Gastroesophageal sphincter (tissue), 4 donors: ENCODE results near the gene SRD5A2. TPM values are rescaled to one million over a fixed set of nuclear protein-coding genes. Genes with fewer than 3 reads are reported as not detected.

ENCODE experiments used
- ATAC-seq: fragments of 150-250 bp; one replicate; pipeline ENCODE4 v1.9.1; 2016; ENCODE audit warnings: mild to moderate bottlenecking, moderate library complexity
- H3K27ac ChIP-seq, 4 donors: fragments of 200-600 bp; sonication (generic) in 3 of 4; 1 replicate in 3 of 4; 2 replicates in 1 of 4; pipeline ENCODE4 v1.5.1; 2016 to 2019
- H3K27me3 ChIP-seq: fragments of 200-600 bp; sonication (generic); one replicate; pipeline ENCODE4 v1.5.1; 2019
- H3K36me3 ChIP-seq, 2 donors: fragments of 200-600 bp; sonication (generic); one replicate each; pipeline ENCODE4 v1.5.1; 2019; ENCODE audit warnings: control low read depth in 1 of 2
- H3K4me1 ChIP-seq, 3 donors: fragments of 200-600 bp; sonication (generic); 1 replicate in 2 of 3; 2 replicates in 1 of 3; pipeline ENCODE4 v1.5.1; 2016 to 2019; ENCODE audit warnings: control low read depth in 2 of 3
- H3K4me3 ChIP-seq, 2 donors: fragments of 200-600 bp; sonication (generic); one replicate each; pipeline ENCODE4 v1.5.1; 2019; ENCODE audit warnings: mild to moderate bottlenecking in 1 of 2, moderate library complexity in 1 of 2
- H3K9me3 ChIP-seq, 3 donors: fragments of 200-600 bp; sonication (generic); one replicate each; pipeline ENCODE4 v1.5.1; 2017 to 2019; ENCODE audit warnings: control low read depth in 2 of 3
- EP300 ChIP-seq: sonication (generic); formaldehyde crosslinking; IDR thresholded peaks from one replicate; pipeline ENCODE4 v1.6.1; 2017; ENCODE audit warnings: antibody characterized with exemption, mild to moderate bottlenecking
- POLR2A ChIP-seq, 2 donors: fragments of 450-650 bp; IDR thresholded peaks; one replicate each; pipeline ENCODE4 v1.6.1; 2017; ENCODE audit warnings: antibody characterized with exemption in 2 of 2, mild to moderate bottlenecking in 2 of 2, moderate library complexity in 1 of 2
- POLR2AphosphoS5 ChIP-seq: sonication (generic); formaldehyde crosslinking; IDR thresholded peaks from one replicate; pipeline ENCODE4 v1.6.1; 2017; ENCODE audit warnings: antibody characterized with exemption
- WGBS, 2 donors: methylation state at CpG; one replicate each; pipeline ENCODE4 v1.1.5; 2018; ENCODE audit warnings: low coverage in 1 of 2; 5-methylcytosine and 5-hydroxymethylcytosine counted together
- total RNA-seq, 4 donors: library from RNA; depleted of rRNA; stranded (reverse); fragments of >200 nt; gene quantifications; one replicate each; pipeline ENCODE4 v1.1.0, GENCODE V29; 2016
- TF ChIP-seq, protein P1 (sequence below), 4 experiments: fragments of 200-600 bp in 2 of 4; fragments of 450-650 bp in 2 of 4; sonication (generic) in 1 of 4; IDR thresholded peaks; one replicate each; pipeline ENCODE4 v1.5.1; 2017 to 2019; ENCODE audit warnings: antibody characterized with exemption in 4 of 4, mild to moderate bottlenecking in 2 of 4, moderate library complexity in 2 of 4

The SRD5A2 gene, protein sequence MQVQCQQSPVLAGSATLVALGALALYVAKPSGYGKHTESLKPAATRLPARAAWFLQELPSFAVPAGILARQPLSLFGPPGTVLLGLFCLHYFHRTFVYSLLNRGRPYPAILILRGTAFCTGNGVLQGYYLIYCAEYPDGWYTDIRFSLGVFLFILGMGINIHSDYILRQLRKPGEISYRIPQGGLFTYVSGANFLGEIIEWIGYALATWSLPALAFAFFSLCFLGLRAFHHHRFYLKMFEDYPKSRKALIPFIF
- not detected for total RNA-seq

DNA sequence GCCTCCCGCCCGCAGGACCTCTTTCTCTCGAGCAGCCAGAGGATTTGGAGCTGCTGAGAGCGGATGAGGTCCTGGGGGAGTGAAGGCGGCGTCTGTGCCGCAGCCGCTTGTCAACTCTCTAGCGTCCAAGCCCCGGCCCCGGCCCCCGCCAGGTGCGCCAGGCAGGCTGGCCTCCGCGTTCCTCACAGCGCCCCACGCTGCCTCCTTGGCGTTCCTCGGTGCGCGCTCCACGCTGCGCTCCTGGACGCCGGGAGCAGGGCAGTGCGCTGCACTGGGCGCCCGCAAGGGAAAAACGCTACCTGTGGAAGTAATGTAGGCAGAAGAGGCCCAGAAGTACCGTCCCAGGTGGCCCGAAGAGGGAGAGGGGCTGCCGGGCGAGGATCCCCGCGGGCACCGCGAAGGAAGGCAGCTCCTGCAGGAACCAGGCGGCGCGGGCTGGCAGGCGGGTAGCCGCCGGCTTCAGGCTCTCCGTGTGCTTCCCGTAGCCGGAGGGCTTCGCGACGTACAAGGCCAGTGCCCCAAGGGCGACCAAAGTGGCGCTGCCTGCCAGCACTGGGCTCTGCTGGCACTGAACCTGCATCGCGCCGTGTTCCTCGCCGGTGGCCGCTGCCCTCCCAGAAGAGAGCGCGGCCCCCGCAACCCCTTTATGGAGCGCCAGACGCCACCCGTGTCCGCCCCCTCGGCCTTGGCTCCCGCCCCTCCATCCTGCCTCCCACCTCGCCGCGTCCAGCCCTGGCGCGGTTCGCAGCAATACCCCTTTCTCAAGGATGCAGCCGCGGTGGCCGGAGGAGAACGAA, at the start of gene SRD5A2:
SRD5A2 (minus strand) TSS at position 618 of the 797 bp plus-strand sequence; CDS start at position 580, 38 bp downstream.
- Histone ChIP-seq H3K4me3 (no peak within 1 kb of the TSS), H3K27me3 (peaks cover 37% of the 10 kb centered on the region), H3K36me3 (no peaks in the 10 kb centered on the region), H3K27ac (no peak within 1 kb of the TSS), H3K4me1 (no peaks in the 10 kb centered on the region), H3K9me3 (no peaks in the 10 kb centered on the region)
- no peak for ATAC-seq
- no peak for TF ChIP-seq EP300
- no peak for TF ChIP-seq POLR2AphosphoS5
- TF ChIP-seq POLR2A (IDR thresholded peaks at IDR 0.05): no peak
- TF ChIP-seq, protein P1, sequence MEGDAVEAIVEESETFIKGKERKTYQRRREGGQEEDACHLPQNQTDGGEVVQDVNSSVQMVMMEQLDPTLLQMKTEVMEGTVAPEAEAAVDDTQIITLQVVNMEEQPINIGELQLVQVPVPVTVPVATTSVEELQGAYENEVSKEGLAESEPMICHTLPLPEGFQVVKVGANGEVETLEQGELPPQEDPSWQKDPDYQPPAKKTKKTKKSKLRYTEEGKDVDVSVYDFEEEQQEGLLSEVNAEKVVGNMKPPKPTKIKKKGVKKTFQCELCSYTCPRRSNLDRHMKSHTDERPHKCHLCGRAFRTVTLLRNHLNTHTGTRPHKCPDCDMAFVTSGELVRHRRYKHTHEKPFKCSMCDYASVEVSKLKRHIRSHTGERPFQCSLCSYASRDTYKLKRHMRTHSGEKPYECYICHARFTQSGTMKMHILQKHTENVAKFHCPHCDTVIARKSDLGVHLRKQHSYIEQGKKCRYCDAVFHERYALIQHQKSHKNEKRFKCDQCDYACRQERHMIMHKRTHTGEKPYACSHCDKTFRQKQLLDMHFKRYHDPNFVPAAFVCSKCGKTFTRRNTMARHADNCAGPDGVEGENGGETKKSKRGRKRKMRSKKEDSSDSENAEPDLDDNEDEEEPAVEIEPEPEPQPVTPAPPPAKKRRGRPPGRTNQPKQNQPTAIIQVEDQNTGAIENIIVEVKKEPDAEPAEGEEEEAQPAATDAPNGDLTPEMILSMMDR (IDR thresholded peaks at IDR 0.05): no peak
- 2 to 4% methylated on average over 5 to 20 of the region's 76 CpGs for WGBS, 2 donors

DNA sequence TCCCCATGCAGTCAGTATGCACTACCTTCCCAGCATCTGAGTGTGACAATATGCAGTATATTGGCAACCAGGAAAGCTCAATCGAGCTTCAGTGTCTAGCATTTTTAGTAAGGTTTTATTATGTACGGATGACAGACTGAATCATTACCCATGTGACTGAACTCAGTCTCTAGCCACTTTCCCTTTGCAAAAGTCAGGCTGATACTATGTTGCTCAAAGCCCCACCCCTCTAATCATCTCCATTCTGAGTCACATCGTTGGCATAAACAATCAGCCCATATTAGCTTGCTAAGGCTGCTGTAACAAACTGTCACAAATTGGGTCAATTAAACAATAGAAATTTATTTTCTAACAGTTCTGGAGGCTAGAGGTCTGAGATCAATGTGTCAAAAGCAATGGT, 25.8 kb upstream of the SRD5A2 start:
- Histone ChIP-seq H3K9me3 (peaks cover 0 to 39% (median 0%) of the 10 kb centered on the region in 3 donors), H3K4me1 (no peaks in the 10 kb centered on the region), H3K27ac (no peak overlapping the region), H3K4me3 (no peak overlapping the region), H3K27me3 (no peaks in the 10 kb centered on the region), H3K36me3 (no peaks in the 10 kb centered on the region)
- TF ChIP-seq POLR2A (IDR thresholded peaks at IDR 0.05) (no peak), EP300 (no peak), POLR2AphosphoS5 (no peak)
- TF ChIP-seq, protein P1 (IDR thresholded peaks at IDR 0.05): no peak
- 76 to 96% methylated on average over 2 to 3 of the region's 3 CpGs for WGBS, 2 donors
- ATAC-seq: no peak

DNA sequence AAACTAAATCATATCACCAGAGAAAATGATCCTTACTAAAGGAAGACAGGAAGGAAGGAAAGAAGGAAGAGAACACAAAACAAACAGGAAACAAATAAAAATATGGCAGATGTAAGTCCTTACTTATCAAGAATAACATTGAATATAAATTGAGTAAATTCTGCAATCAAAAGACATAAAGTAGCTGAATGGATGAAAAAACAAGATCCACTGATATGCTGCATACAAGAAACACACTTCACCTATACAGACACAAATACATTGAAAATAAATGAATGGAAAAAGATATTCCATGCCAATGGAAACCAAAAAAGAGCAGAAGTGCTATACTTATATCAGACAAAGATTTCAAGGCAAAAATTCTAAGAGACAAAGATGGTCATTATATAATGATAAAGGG, 18.0 kb upstream of the SRD5A2 start:
- H3K27me3 ChIP-seq: no peaks in the 10 kb centered on the region

DNA sequence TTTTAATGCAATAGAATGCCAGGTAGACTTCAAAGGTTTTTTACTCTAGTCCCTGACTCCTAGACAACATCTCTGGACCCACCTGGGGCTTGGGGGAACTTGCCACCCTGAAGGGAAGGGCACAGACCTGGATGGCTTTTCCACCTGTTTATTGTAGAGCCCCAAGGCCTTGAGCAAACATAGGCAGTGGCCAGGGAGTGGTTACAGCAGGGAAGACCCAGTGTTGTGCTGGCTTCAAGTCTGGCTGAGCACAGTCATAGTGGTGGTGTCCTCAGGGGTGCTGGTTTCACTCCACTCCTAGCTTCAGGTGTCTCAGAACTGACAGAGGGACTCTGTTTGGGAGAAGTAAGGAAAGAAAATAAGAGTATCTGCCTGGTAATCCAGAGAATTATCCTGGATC, 5.5 kb upstream of the SRD5A2 start:
- Histone ChIP-seq H3K4me1 (no peaks in the 10 kb centered on the region), H3K27me3 (peaks cover 21% of the 10 kb centered on the region), H3K9me3 (peaks cover 0 to 32% (median 0%) of the 10 kb centered on the region in 3 donors), H3K4me3 (no peak overlapping the region), H3K36me3 (no peaks in the 10 kb centered on the region), H3K27ac (no peak overlapping the region)
- ATAC-seq: no peak
- TF ChIP-seq EP300 (no peak), POLR2A (IDR thresholded peaks at IDR 0.05) (no peak), POLR2AphosphoS5 (no peak)
- TF ChIP-seq, protein P1 (IDR thresholded peaks at IDR 0.05): no peak

More for the DNA sequence above, 18.0 kb upstream of the SRD5A2 start:
- Histone ChIP-seq H3K4me3 (no peak overlapping the region), H3K9me3 (peaks cover 0 to 54% (median 0%) of the 10 kb centered on the region in 3 donors), H3K4me1 (no peaks in the 10 kb centered on the region), H3K36me3 (no peaks in the 10 kb centered on the region), H3K27ac (no peak overlapping the region)
- no peak for ATAC-seq
- no peak for TF ChIP-seq POLR2A (IDR thresholded peaks at IDR 0.05)

DNA sequence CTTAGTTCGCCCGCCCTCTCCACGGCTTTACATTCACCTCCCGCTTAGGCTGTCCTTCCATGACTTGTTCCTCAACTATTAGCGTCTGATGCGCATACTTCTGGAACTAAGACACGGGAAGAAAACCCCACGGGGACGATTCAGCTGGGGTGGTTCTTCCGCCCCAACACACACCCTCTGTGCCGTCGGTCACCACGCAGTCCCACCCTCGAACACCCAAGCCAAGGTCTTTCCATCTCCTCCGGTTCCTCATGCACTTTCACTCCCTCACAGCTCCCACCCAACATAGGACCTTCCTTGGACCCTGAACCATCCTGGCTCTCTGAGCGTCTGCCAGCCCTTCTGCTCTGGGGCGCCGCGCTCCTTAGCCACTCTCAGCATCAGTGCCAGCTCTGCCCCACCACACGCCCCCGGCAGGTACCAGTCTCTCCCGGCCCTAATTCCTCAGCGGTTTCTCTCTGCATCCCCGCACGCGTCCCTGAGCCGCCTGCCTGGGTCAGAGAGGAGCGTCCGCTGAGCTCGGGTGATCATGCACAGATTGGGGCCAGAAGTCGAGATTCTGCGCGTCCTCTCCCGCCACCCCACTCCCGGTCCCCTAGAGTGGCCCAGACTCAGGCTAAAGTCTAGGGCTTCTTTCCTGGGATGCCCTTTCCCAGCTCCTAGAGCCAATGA, 522 bp upstream of the SRD5A2 start:
- no peak for ATAC-seq

More for the DNA sequence above, 522 bp upstream of the SRD5A2 start:
- Histone ChIP-seq H3K27ac (no peak overlapping the region), H3K27me3 (peaks cover 40% of the 10 kb centered on the region), H3K4me3 (no peak overlapping the region), H3K36me3 (no peaks in the 10 kb centered on the region), H3K9me3 (peaks cover 0 to 5% (median 0%) of the 10 kb centered on the region in 3 donors), H3K4me1 (no peaks in the 10 kb centered on the region)
- TF ChIP-seq EP300: no peak
- no peak for TF ChIP-seq POLR2A (IDR thresholded peaks at IDR 0.05)
- TF ChIP-seq, protein P1 (IDR thresholded peaks at IDR 0.05): no peak
- no peak for TF ChIP-seq POLR2AphosphoS5
- WGBS, 2 donors: 34 to 76% methylated on average over 14 to 16 of the region's 35 CpGs
